ENCODE data around the gene ZNF397.

GRCh38 chr18:35220424-35220823 is 20.4 kb upstream of the ZNF397 start:
- TF ChIP-seq CTCF (IDR thresholded peaks at IDR 0.05; ENCODE audit: borderline replicate concordance, extremely low read depth, low read length, poor library complexity, severe bottlenecking) (no peak), EZH2 (IDR thresholded peaks at IDR 0.05; ENCODE audit: borderline replicate concordance, low read depth, low read length, severe bottlenecking) (no peak)

All from DND-41 (cell line).